ENCODE data around the gene TANC1. TPM values are rescaled to one million over a fixed set of nuclear protein-coding genes. Genes with fewer than 3 reads are reported as not detected.

The TANC1 gene
- total RNA-seq, 2 donors from 2014 or later: 70.1 to 86.1 TPM

DNA sequence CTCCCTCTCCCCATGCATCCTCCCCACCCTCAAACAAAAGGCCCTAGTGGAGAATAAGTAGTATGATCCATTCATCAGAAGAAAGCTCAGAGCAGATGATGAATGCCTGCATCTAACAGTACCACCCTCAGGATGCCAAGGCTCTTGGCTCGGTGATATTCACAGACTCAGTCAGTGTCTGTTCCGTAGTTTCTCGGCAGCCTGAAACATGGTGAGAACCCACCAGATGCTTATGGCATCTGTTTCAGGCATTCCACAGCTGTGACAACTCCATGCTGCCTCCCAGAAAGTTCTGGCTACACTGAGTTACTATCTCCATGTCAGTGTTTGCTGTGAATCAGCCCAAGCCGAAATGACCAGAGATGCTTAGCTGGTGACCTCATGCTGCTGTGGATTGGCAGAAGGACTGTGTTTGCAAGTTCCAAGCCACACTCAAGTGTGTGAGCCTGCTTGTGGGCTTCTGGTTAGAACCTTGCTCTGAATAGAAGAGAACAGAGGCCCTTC, 234.2 kb downstream of the TANC1 start:
- peak; percentile 65 for DNase-seq (ENCODE audit: low spot score)
- no peak for TF ChIP-seq CTCF (IDR thresholded peaks at IDR 0.05)
- Histone ChIP-seq H3K27me3 (replicated peaks; ENCODE audit: insufficient read depth) (no peaks in the 10 kb centered on the region), H3K27ac (peak overlapping the region; percentile 61 to 72), H3K36me3 (no peaks in the 10 kb centered on the region), H3K4me3 (no peak overlapping the region), H3K4me1 (ENCODE audit: control insufficient read depth in 1 of 2, low read depth in 2 of 2) (peaks cover 12 to 59% of the 10 kb centered on the region in 2 donors), H3K9me3 (no peaks in the 10 kb centered on the region)
- peak; percentile 85 for ATAC-seq (ENCODE audit: insufficient number of reproducible peaks, low FRiP score, low read depth)

- Histone ChIP-seq H3K4me1 (ENCODE audit: control insufficient read depth in 1 of 2, low read depth in 2 of 2) (peaks cover 19 to 72% of the 10 kb centered on the region in 2 donors), H3K36me3 (no peaks in the 10 kb centered on the region), H3K4me3 (no peak overlapping the region), H3K27me3 (replicated peaks; ENCODE audit: insufficient read depth) (no peaks in the 10 kb centered on the region), H3K9me3 (no peaks in the 10 kb centered on the region), H3K27ac (peak overlapping the region in 1 of 2 donors; percentile 72)
- ATAC-seq (ENCODE audit: insufficient number of reproducible peaks, low FRiP score, low read depth) (no peak), DNase-seq (ENCODE audit: low spot score) (no peak)
- no peak for TF ChIP-seq CTCF (IDR thresholded peaks at IDR 0.05)
Measured at GRCh38 chr2:159204381-159205144, 236.1 kb downstream of the TANC1 start.

DNA sequence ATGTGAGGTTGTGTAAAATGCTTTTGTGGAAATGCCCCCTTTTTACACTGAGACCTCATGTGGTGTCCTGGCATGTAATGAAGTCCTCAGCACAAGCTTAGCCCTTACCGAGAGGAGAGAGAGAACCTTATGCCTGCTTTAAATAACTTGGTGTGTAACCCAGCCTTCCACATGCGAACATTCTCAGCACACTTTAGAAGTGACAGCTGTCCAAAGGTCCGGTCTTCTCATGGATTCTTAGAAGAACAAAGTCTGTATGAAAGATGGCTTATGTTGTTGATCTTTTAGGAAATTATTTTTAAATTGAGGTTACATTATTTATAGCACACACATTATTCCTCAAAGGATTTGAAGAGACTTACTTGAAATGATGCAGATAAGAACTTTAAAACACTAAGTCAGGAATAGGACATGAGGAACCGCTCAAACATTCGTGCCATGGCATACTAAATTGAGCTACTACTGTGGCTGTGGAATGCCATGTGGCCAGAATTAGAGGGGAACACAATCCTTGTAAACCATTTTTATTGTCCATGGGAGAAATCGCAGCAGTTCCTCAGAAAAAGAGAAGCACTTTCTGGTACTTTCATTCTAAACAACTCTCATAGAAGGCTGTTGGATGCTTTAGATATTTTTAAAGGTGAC, 238.4 kb downstream of the TANC1 start:
- H3K4me1 ChIP-seq (ENCODE audit: control insufficient read depth in 1 of 2, low read depth in 2 of 2): peaks cover 19 to 68% of the 10 kb centered on the region in 2 donors
- DNase-seq (ENCODE audit: low spot score): no peak
- no peaks in the 10 kb centered on the region for H3K27me3 ChIP-seq (replicated peaks; ENCODE audit: insufficient read depth)
- H3K9me3 ChIP-seq: no peaks in the 10 kb centered on the region
- H3K36me3 ChIP-seq: no peaks in the 10 kb centered on the region
- no peak overlapping the region for H3K4me3 ChIP-seq
- peak overlapping the region; percentile 9 to 28 for H3K27ac ChIP-seq
- ATAC-seq (ENCODE audit: insufficient number of reproducible peaks, low FRiP score, low read depth): no peak
- TF ChIP-seq CTCF (IDR thresholded peaks at IDR 0.05): no peak

DNA sequence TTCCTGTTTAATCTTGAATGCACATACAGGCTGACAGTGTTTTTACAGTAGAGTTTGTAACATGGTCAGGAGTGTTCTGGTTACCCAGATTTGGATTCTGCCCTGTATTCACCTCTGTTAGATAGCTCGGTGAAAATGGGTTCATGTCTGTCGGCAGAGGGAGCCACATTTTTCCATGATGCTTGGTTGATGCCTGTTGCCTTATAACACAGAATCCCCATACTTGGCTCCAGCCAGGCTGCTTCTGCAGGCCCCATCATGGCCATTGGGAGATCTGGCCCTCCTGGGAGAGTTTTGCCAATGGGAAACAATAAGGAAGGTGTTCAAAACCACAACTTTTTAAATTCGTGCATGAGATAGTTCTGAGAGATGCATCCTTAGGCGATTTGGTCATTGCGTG, 240.0 kb downstream of the TANC1 start:
- Histone ChIP-seq H3K27ac (peak overlapping the region; percentile 49 to 61), H3K36me3 (no peaks in the 10 kb centered on the region), H3K27me3 (replicated peaks; ENCODE audit: insufficient read depth) (no peaks in the 10 kb centered on the region), H3K4me1 (ENCODE audit: control insufficient read depth in 1 of 2, low read depth in 2 of 2) (peaks cover 14 to 61% of the 10 kb centered on the region in 2 donors), H3K4me3 (no peak overlapping the region), H3K9me3 (no peaks in the 10 kb centered on the region)
- no peak for TF ChIP-seq CTCF (IDR thresholded peaks at IDR 0.05)
- DNase-seq (ENCODE audit: low spot score) (no peak), ATAC-seq (ENCODE audit: insufficient number of reproducible peaks, low FRiP score, low read depth) (no peak)

Measured in thoracic aorta (tissue), 2 donors.